OCI-LY1 (cell line): ENCODE data around the gene C1orf87.

Source experiments
- H2AFZ ChIP-seq: fragments of 200-600 bp; sonication (generic), shearing (Covaris generic); 2 replicates; pipeline ENCODE4 v1.6.0; 2014; ENCODE audit warnings: antibody characterized with exemption, mild to moderate bottlenecking, low read length
- H3F3A ChIP-seq: fragments of 200-600 bp; sonication (generic), shearing (Covaris generic); 2 replicates; pipeline ENCODE4 v1.6.0; 2014; ENCODE audit warnings: mild to moderate bottlenecking, antibody characterized with exemption, low read length, moderate library complexity; ENCODE audit not compliant: insufficient read depth
- H3K27ac ChIP-seq: fragments of 200-600 bp; sonication (generic); 2 replicates; pipeline ENCODE4 v1.5.1; 2014; ENCODE audit warnings: low read length, mixed run types, mild to moderate bottlenecking, low read depth; ENCODE audit not compliant: poor library complexity, severe bottlenecking
- H3K27me3 ChIP-seq: fragments of 200-600 bp; sonication (generic); 2 replicates; pipeline ENCODE4 v1.6.0; 2014; ENCODE audit warnings: antibody characterized with exemption, mild to moderate bottlenecking, low read length, moderate library complexity; ENCODE audit not compliant: insufficient read depth
- H3K36me3 ChIP-seq: fragments of 200-600 bp; sonication (generic); 2 replicates; pipeline ENCODE4 v1.6.1; 2014; ENCODE audit warnings: mild to moderate bottlenecking, antibody characterized with exemption, low read length, moderate library complexity, mixed read lengths; ENCODE audit not compliant: insufficient read depth
- H3K4me1 ChIP-seq: fragments of 200-600 bp; sonication (generic); 2 replicates; pipeline ENCODE4 v1.5.1; 2014; ENCODE audit warnings: mild to moderate bottlenecking, low read length, moderate library complexity; ENCODE audit not compliant: insufficient read depth, severe bottlenecking
- H3K4me2 ChIP-seq: fragments of 200-600 bp; sonication (generic), shearing (Covaris generic); 2 replicates; pipeline ENCODE4 v1.6.1; 2014; ENCODE audit warnings: low read length
- H3K4me3 ChIP-seq: fragments of 200-600 bp; sonication (generic); 2 replicates; pipeline ENCODE4 v1.5.1; 2014; ENCODE audit warnings: low read length, low read depth, mild to moderate bottlenecking, mixed read lengths; ENCODE audit not compliant: poor library complexity, severe bottlenecking
- H3K79me2 ChIP-seq: fragments of 200-600 bp; shearing (Covaris generic); 2 replicates; pipeline ENCODE4 v1.6.1; 2016; ENCODE audit warnings: mixed run types, low read length, mixed read lengths; ENCODE audit not compliant: insufficient read depth
- H3K9ac ChIP-seq: fragments of 200-600 bp; sonication (generic), shearing (Covaris generic); 2 replicates; pipeline ENCODE4 v1.6.1; 2014; ENCODE audit warnings: mild to moderate bottlenecking, low read length, mixed read lengths
- H3K9me2 ChIP-seq: fragments of 200-600 bp; sonication (generic), shearing (Covaris generic); 2 replicates; pipeline ENCODE4 v1.6.1; 2014; ENCODE audit warnings: low read depth, mild to moderate bottlenecking, low read length, mixed read lengths
- H3K9me3 ChIP-seq: fragments of 200-600 bp; shearing (Covaris generic); 2 replicates; pipeline ENCODE4 v1.6.1; 2014; ENCODE audit warnings: low read length, mixed read lengths
- H4K20me1 ChIP-seq: fragments of 200-600 bp; sonication (generic), shearing (Covaris generic); 2 replicates; pipeline ENCODE4 v1.6.0; 2016; ENCODE audit warnings: mild to moderate bottlenecking, low read length; ENCODE audit not compliant: insufficient read depth
- EZH2 ChIP-seq: fragments of 200-600 bp; sonication (generic), shearing (Covaris generic); IDR thresholded peaks from 2 replicates; pipeline ENCODE4 v1.8.0; 2017; ENCODE audit warnings: borderline replicate concordance, mixed run types, mild to moderate bottlenecking, antibody characterized with exemption, low read length, moderate library complexity, mixed read lengths
- TF ChIP-seq, protein P1 (sequence below): fragments of 200-600 bp; sonication (generic), shearing (Covaris generic); IDR thresholded peaks from 2 replicates; pipeline ENCODE4 v1.5.1; 2017; ENCODE audit warnings: mild to moderate bottlenecking, antibody characterized with exemption, low read length, moderate library complexity, mixed read lengths

C1orf87 gene

DNA sequence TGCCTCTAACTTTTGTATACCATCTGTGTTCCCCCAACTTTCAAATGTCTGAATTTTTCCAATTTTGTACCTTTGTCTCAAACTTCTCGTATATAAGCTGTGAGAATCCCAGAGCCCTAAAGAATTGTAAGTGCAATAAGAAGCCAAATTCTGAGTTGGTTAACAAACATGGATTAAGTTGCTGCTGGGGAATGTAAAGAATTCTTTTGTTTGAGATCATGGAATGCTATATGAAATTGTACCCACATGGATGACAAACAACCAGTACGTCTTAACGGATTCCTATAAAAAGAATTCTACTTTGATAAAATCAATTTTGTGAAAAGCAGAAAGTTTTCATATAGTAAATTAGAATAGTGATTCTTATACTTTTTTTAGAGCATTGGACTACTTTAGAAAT, 74.6 kb downstream of the C1orf87 start:
- H3K4me1 ChIP-seq = no peaks in the 10 kb centered on the region
- no peak overlapping the region for H3K27ac ChIP-seq
- no peaks in the 10 kb centered on the region for H3K9me3 ChIP-seq
- H3K9ac ChIP-seq = no peak overlapping the region
- H3K9me2 ChIP-seq = no peaks in the 10 kb centered on the region
- H3F3A ChIP-seq = no peaks in the 10 kb centered on the region
- no peak overlapping the region for H3K4me2 ChIP-seq
- no peaks in the 10 kb centered on the region for H3K36me3 ChIP-seq
- no peaks in the 10 kb centered on the region for H3K79me2 ChIP-seq
- no peak for TF ChIP-seq EZH2
- TF ChIP-seq, protein P1, sequence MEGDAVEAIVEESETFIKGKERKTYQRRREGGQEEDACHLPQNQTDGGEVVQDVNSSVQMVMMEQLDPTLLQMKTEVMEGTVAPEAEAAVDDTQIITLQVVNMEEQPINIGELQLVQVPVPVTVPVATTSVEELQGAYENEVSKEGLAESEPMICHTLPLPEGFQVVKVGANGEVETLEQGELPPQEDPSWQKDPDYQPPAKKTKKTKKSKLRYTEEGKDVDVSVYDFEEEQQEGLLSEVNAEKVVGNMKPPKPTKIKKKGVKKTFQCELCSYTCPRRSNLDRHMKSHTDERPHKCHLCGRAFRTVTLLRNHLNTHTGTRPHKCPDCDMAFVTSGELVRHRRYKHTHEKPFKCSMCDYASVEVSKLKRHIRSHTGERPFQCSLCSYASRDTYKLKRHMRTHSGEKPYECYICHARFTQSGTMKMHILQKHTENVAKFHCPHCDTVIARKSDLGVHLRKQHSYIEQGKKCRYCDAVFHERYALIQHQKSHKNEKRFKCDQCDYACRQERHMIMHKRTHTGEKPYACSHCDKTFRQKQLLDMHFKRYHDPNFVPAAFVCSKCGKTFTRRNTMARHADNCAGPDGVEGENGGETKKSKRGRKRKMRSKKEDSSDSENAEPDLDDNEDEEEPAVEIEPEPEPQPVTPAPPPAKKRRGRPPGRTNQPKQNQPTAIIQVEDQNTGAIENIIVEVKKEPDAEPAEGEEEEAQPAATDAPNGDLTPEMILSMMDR = no peak
- H4K20me1 ChIP-seq = no peaks in the 10 kb centered on the region
- no peaks in the 10 kb centered on the region for H3K27me3 ChIP-seq
- H2AFZ ChIP-seq = no peak overlapping the region
- no peak overlapping the region for H3K4me3 ChIP-seq

DNA sequence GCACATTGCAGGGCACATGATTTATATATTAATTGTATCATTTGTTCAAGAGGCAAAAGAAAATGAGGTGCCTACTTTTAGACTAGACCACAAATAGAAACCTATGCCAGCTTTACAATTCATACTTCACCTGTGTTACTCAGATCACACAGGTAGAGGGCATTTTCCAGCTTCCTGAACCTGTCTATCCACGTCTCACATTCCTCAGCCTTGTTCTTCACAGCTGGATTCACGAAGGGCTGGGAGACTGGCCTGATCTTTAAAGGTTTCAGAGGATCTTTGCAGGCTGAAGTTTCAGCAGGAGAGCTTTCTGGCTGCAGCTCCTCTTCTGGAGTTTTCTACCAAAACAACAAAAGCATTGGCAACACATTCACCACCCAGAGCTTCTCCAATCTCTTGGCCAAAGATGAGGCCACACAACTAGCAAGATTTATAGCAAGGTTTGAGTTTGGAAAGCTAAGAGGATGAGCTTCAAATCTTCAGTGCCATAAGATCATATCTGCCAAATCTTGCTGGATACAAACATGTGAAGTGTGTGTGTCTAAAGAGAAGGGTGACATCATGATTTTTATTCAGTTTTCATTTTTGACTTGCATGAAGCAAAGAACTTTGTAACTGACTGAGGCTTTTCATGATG, 76.0 kb downstream of the C1orf87 start:
- no peak overlapping the region for H3K4me2 ChIP-seq
- H3K9me2 ChIP-seq = no peaks in the 10 kb centered on the region
- no peak for TF ChIP-seq EZH2
- H3K4me3 ChIP-seq = no peak overlapping the region
- H4K20me1 ChIP-seq = no peaks in the 10 kb centered on the region
- H2AFZ ChIP-seq = no peak overlapping the region
- H3K4me1 ChIP-seq = no peaks in the 10 kb centered on the region
- no peaks in the 10 kb centered on the region for H3K79me2 ChIP-seq
- H3K27ac ChIP-seq = no peak overlapping the region
- H3K9ac ChIP-seq = no peak overlapping the region
- no peaks in the 10 kb centered on the region for H3K27me3 ChIP-seq
- H3K36me3 ChIP-seq = no peaks in the 10 kb centered on the region
- H3K9me3 ChIP-seq = no peaks in the 10 kb centered on the region
- H3F3A ChIP-seq = no peaks in the 10 kb centered on the region

DNA sequence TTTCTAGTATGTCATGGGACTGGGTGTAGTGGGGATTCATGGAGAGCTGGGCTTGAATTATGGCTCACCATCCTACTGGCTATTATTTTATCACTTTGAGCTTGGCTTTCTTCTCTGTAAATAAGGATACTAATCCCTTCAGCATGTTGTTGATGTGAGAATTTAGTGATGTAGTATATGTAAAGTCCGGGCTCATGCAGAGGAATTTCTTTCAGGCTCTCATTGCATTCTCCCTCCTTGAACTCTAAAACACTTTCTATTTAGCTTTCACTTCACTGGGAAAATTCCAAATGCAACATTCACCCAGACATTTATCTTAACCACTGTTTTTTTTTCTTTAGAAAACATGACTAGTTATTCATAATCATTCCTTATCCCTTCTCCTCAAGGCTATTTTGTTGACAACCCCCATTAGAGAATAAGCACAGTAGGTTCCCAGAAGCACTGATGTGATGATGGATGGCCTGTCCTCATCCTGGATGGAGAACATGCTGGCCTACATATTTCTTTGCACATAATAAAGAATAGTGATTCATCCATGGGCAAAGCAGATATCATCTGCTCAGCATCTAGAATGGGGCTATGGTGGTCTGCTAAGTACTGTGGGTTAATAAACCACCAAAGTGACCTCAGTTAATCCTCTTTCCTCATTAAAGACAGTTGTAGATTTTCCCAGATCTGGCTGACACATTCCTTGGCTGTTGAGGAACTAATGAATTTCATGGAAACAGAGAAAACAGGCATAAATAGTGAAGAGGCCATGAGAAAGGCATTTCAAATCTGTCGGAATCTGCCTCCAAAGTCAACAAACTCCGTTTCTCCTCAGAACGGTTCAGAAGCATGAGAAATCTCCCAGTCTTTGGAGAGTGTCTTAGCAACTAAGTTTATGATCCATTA, 79.0 kb downstream of the C1orf87 start:
- Histone ChIP-seq H3K9me3 (no peaks in the 10 kb centered on the region), H3K4me1 (no peaks in the 10 kb centered on the region), H3K27ac (no peak overlapping the region), H3K36me3 (no peaks in the 10 kb centered on the region), H3K79me2 (no peaks in the 10 kb centered on the region), H2AFZ (no peak overlapping the region), H3K27me3 (no peaks in the 10 kb centered on the region), H4K20me1 (no peaks in the 10 kb centered on the region), H3F3A (no peaks in the 10 kb centered on the region), H3K9me2 (no peaks in the 10 kb centered on the region), H3K4me2 (no peak overlapping the region), H3K4me3 (no peak overlapping the region), H3K9ac (no peak overlapping the region)
- TF ChIP-seq, protein P1 = no peak
- no peak for TF ChIP-seq EZH2
